Panc1 (cell line): ENCODE measurements around the gene GLI3.

Experiments
- CTCF ChIP-seq: fragments of 450-650 bp; IDR thresholded peaks from 2 replicates; pipeline ENCODE4 v1.5.1; 2017; ENCODE audit warnings: mild to moderate bottlenecking
- POLR2AphosphoS5 ChIP-seq: IDR thresholded peaks from 2 replicates; pipeline ENCODE4 v1.6.1; 2012; ENCODE audit warnings: mild to moderate bottlenecking, low read depth, low read length, moderate library complexity
- REST ChIP-seq, 2 experiments: IDR thresholded peaks; 2 replicates each; pipeline ENCODE4 v1.6.1; 2011 to 2012; ENCODE audit warnings: low read depth in 2 of 2, control low read depth in 1 of 2, low read length in 1 of 2, mild to moderate bottlenecking in 1 of 2, moderate library complexity in 1 of 2; ENCODE audit not compliant: insufficient read depth in 1 of 2
- SIN3A ChIP-seq: IDR thresholded peaks from 2 replicates; pipeline ENCODE4 v1.6.1; 2012; ENCODE audit warnings: low read depth, mild to moderate bottlenecking, low read length, moderate library complexity, borderline replicate concordance; ENCODE audit not compliant: insufficient read depth
- TCF7L2 ChIP-seq: IDR thresholded peaks from 2 replicates; pipeline ENCODE4 v1.6.1; 2011; ENCODE audit warnings: mild to moderate bottlenecking, low read depth, low read length, inconsistent platforms

GRCh38 chr7:42181566-42181965 is 55.4 kb downstream of the GLI3 start:
- TF ChIP-seq CTCF (no peak), SIN3A (no peak), POLR2AphosphoS5 (no peak), REST (IDR thresholded peaks at IDR 0.05; ENCODE audit: insufficient read depth in 1 of 2, low read depth in 2 of 2, low read length in 1 of 2) (no peak), TCF7L2 (no peak)
